ENCODE measurements around the gene MLLT3.

The MLLT3 gene

DNA sequence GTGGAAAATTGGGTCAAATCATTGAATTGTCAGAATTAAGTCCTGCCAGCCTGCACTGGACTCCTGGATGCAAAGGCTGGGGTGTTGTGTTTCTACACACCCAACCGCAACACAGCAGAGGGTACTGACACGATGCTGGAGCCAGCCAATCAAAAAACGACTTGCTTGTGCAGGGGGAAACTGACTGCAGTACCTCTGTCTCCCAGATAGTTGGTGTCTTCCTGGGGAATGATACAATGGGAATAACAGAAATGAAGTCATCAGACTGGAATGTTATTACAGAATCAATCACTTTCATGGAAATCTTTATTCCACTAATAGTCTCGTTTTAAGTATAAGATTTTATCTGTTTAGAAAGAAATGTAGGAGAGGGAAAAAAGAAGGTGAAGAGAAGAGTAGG is 330.3 kb downstream of the MLLT3 start:
- DNase-seq: no peak
